ENCODE measurements around the gene ZNF775.

- TF ChIP-seq POLR2A (IDR thresholded peaks at IDR 0.05; ENCODE audit: low read depth, low read length) (no peak), TAF1 (IDR thresholded peaks at IDR 0.05; ENCODE audit: low read depth, low read length) (no peak), POU2F2 (IDR thresholded peaks at IDR 0.05; ENCODE audit: low read depth, low read length) (no peak)
Observed at GRCh38 chr7:150345012-150345411, 34.1 kb upstream of the ZNF775 start.

Data from GM12891 (cell line).